Liver (tissue), 3 donors: ENCODE results near the gene C10orf105.

Experiments used
- CTCF ChIP-seq: fragments of 150-350 bp; IDR thresholded peaks from 2 replicates; pipeline ENCODE4 v1.5.1; 2017; ENCODE audit warnings: improper control_type of control experiment, low read depth, low read length; ENCODE audit not compliant: missing input control
- EGR1 ChIP-seq, 2 donors: IDR thresholded peaks; 2 replicates each; pipeline ENCODE4 v1.6.1; 2016 to 2018; ENCODE audit warnings: antibody characterized with exemption in 2 of 2, low read depth in 2 of 2
- SP1 ChIP-seq: IDR thresholded peaks from 2 replicates; pipeline ENCODE4 v1.6.1; 2018; ENCODE audit warnings: antibody characterized with exemption, mild to moderate bottlenecking
- TAF1 ChIP-seq: conservative IDR thresholded peaks from 2 replicates; pipeline ENCODE4 v1.6.1; 2016; ENCODE audit warnings: antibody characterized with exemption, mild to moderate bottlenecking
- donor health status: healthy.
- donor health status: healthy.

- TF ChIP-seq CTCF (no peak), SP1 (no peak), EGR1 (IDR thresholded peaks at IDR 0.05; ENCODE audit: low read depth in 2 of 2) (no peak), TAF1 (no peak)
These were observed 41.5 kb upstream of the C10orf105 start for GRCh38 chr10:71761105-71761511.
